ENCODE data around the gene RUSC1.

The RUSC1 gene

DNA sequence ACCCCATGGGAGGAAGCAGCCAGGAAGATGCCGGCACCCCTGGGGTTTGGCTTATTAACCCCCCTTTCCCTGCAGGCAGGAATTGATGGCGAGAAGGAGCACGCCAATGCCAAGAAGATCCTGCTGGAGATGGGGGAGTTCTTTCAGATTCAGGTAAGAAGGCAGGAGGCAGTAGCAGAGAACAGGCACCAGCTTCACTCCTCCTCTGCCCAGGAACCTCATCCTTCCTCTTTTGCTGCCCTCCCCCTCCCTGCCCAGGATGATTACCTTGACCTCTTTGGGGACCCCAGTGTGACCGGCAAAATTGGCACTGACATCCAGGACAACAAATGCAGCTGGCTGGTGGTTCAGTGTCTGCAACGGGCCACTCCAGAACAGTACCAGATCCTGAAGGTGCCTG is 1.2 kb upstream of the RUSC1 start:
- peaks cover 16% of the 10 kb centered on the region for H3K4me1 ChIP-seq (ENCODE audit: insufficient read depth, low read length)
- peaks cover 13% of the 10 kb centered on the region; the same call in 1 of the 2 replicates for H4K20me1 ChIP-seq (ENCODE audit: insufficient read depth, low read length)
- no peak overlapping the region for H3K27ac ChIP-seq (ENCODE audit: low read length)
- H3K9me3 ChIP-seq (ENCODE audit: insufficient read depth, low read length, severe bottlenecking), result no peaks in the 10 kb centered on the region
- peaks cover 13% of the 10 kb centered on the region for H3K79me2 ChIP-seq (ENCODE audit: insufficient read depth, low read length)
- H3K4me2 ChIP-seq (ENCODE audit: insufficient read depth, low read length), result no peak overlapping the region
- H3K36me3 ChIP-seq (ENCODE audit: insufficient read depth, low read length), result peaks cover 48% of the 10 kb centered on the region
- no peaks in the 10 kb centered on the region for H3K27me3 ChIP-seq (ENCODE audit: insufficient read depth, low read length, poor library complexity)
- no peak for TF ChIP-seq EZH2 (IDR thresholded peaks at IDR 0.05; ENCODE audit: borderline replicate concordance, low read depth, low read length, severe bottlenecking)
- TF ChIP-seq, protein P1, sequence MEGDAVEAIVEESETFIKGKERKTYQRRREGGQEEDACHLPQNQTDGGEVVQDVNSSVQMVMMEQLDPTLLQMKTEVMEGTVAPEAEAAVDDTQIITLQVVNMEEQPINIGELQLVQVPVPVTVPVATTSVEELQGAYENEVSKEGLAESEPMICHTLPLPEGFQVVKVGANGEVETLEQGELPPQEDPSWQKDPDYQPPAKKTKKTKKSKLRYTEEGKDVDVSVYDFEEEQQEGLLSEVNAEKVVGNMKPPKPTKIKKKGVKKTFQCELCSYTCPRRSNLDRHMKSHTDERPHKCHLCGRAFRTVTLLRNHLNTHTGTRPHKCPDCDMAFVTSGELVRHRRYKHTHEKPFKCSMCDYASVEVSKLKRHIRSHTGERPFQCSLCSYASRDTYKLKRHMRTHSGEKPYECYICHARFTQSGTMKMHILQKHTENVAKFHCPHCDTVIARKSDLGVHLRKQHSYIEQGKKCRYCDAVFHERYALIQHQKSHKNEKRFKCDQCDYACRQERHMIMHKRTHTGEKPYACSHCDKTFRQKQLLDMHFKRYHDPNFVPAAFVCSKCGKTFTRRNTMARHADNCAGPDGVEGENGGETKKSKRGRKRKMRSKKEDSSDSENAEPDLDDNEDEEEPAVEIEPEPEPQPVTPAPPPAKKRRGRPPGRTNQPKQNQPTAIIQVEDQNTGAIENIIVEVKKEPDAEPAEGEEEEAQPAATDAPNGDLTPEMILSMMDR (IDR thresholded peaks at IDR 0.05; ENCODE audit: borderline replicate concordance, extremely low read depth, low read length, poor library complexity, severe bottlenecking), result no peak
- ATAC-seq (ENCODE audit: insufficient read depth, low read depth) (no peak), DNase-seq (no peak)
- H3K9ac ChIP-seq (ENCODE audit: low read depth, low read length), result no peak overlapping the region
- H3K4me3 ChIP-seq (ENCODE audit: low read depth in 1 of 2, low read length in 2 of 2), result no peak overlapping the region
- no peak overlapping the region for H2AFZ ChIP-seq (ENCODE audit: low read depth, low read length)

DNA sequence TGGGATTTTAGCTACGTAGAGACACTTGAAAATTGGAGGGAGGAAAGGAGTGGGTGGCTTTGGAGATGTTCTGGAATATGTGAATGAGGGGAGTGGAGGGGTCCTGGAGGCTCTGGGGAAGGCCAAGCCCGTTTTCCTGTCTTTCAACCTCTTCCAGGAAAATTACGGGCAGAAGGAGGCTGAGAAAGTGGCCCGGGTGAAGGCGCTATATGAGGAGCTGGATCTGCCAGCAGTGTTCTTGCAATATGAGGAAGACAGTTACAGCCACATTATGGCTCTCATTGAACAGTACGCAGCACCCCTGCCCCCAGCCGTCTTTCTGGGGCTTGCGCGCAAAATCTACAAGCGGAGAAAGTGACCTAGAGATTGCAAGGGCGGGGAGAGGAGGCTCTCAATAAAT is 442 bp upstream of the RUSC1 start:
- TF ChIP-seq, protein P1 (IDR thresholded peaks at IDR 0.05; ENCODE audit: borderline replicate concordance, extremely low read depth, low read length, poor library complexity, severe bottlenecking), result no peak
- TF ChIP-seq EZH2 (IDR thresholded peaks at IDR 0.05; ENCODE audit: borderline replicate concordance, low read depth, low read length, severe bottlenecking), result no peak
- H3K36me3 ChIP-seq (ENCODE audit: insufficient read depth, low read length), result peaks cover 41% of the 10 kb centered on the region
- no peak overlapping the region for H3K4me2 ChIP-seq (ENCODE audit: insufficient read depth, low read length)
- DNase-seq (no peak), ATAC-seq (ENCODE audit: insufficient read depth, low read depth) (no peak)
- H3K4me1 ChIP-seq (ENCODE audit: insufficient read depth, low read length), result peaks cover 23% of the 10 kb centered on the region
- no peak overlapping the region for H2AFZ ChIP-seq (ENCODE audit: low read depth, low read length)
- H3K27me3 ChIP-seq (ENCODE audit: insufficient read depth, low read length, poor library complexity), result no peaks in the 10 kb centered on the region
- peaks cover 15% of the 10 kb centered on the region for H3K79me2 ChIP-seq (ENCODE audit: insufficient read depth, low read length)
- no peak overlapping the region for H3K4me3 ChIP-seq (ENCODE audit: low read depth in 1 of 2, low read length in 2 of 2)
- H3K9ac ChIP-seq (ENCODE audit: low read depth, low read length), result no peak overlapping the region
- no peaks in the 10 kb centered on the region for H3K9me3 ChIP-seq (ENCODE audit: insufficient read depth, low read length, severe bottlenecking)
- H4K20me1 ChIP-seq (ENCODE audit: insufficient read depth, low read length), result peaks cover 13% of the 10 kb centered on the region; the same call in 1 of the 2 replicates
- H3K27ac ChIP-seq (ENCODE audit: low read length), result no peak overlapping the region

DNA sequence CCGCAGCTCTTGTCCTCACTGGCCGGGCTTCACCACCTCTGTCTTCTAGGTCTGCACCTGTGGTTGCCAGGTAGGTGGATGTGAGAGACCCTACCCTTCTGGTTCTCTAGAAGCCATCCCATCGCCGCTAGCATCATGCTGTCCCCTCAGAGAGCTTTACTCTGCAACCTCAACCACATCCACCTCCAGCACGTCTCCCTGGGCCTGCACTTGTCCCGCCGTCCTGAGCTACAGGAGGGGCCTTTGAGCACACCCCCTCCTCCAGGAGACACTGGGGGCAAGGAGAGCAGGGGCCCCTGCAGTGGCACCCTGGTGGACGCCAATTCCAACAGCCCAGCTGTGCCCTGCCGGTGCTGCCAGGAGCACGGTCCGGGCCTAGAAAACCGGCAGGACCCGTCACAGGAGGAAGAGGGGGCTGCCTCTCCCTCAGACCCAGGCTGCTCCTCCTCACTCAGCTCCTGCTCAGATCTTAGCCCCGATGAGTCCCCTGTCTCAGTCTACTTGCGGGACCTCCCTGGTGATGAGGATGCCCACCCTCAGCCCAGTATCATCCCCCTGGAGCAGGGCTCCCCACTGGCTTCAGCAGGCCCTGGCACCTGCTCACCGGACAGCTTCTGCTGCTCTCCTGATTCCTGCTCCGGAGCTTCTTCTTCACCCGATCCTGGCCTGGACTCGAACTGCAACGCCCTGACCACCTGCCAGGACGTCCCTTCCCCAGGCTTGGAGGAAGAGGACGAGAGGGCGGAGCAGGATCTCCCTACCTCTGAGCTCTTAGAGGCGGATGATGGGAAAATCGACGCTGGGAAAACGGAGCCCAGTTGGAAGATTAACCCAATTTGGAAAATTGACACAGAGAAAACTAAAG is 1.2 kb downstream of the RUSC1 start:
- ATAC-seq (ENCODE audit: insufficient read depth, low read depth) (no peak), DNase-seq (no peak)
- no peak for TF ChIP-seq EZH2 (IDR thresholded peaks at IDR 0.05; ENCODE audit: borderline replicate concordance, low read depth, low read length, severe bottlenecking)
- TF ChIP-seq, protein P1 (IDR thresholded peaks at IDR 0.05; ENCODE audit: borderline replicate concordance, extremely low read depth, low read length, poor library complexity, severe bottlenecking), result no peak
- H2AFZ ChIP-seq (ENCODE audit: low read depth, low read length), result no peak overlapping the region
- H3K9ac ChIP-seq (ENCODE audit: low read depth, low read length), result peak overlapping the region; percentile 79
- no peaks in the 10 kb centered on the region for H3K9me3 ChIP-seq (ENCODE audit: insufficient read depth, low read length, severe bottlenecking)
- H3K27me3 ChIP-seq (ENCODE audit: insufficient read depth, low read length, poor library complexity), result no peaks in the 10 kb centered on the region
- H3K79me2 ChIP-seq (ENCODE audit: insufficient read depth, low read length), result peaks cover 16% of the 10 kb centered on the region
- peaks cover 39% of the 10 kb centered on the region for H3K36me3 ChIP-seq (ENCODE audit: insufficient read depth, low read length)
- H3K27ac ChIP-seq (ENCODE audit: low read length), result no peak overlapping the region
- peaks cover 34% of the 10 kb centered on the region for H3K4me1 ChIP-seq (ENCODE audit: insufficient read depth, low read length)
- H3K4me3 ChIP-seq (ENCODE audit: low read depth in 1 of 2, low read length in 2 of 2), result peak overlapping the region in 1 of 2 experiments; percentile 79; a peak in 3 of 4 replicates
- peaks cover 14% of the 10 kb centered on the region; the same call in 1 of the 2 replicates for H4K20me1 ChIP-seq (ENCODE audit: insufficient read depth, low read length)
- H3K4me2 ChIP-seq (ENCODE audit: insufficient read depth, low read length), result peak overlapping the region; percentile 86

Data from DND-41 (cell line).